Endothelial cell of umbilical vein (primary cell): Measurements from ENCODE around the gene MAPK1IP1L. TPM values are rescaled to one million over a fixed set of nuclear protein-coding genes. Genes with fewer than 3 reads are reported as not detected.
A peak's percentile ranks its signal among the peaks of the same experiment; 100 is the strongest.
"Not testable (repeated sequence)": the region's sequence is repeated elsewhere in the genome, so short reads cannot be mapped to it uniquely, and the experiment has no call there.

Source experiments
- BruUV-seq: library from RNA; stranded (reverse); fragments of 400-500 nt; replicated peaks from 2 replicates; lab custom pipeline; 2021; lab: Mats Ljungman, UMichigan
- CTCF ChIA-PET: fragments of 300-600, 350-600 bp; sonication (Branson Sonifier 250); formaldehyde crosslinking; loops from one replicate; lab custom pipeline; 2021; ENCODE audit warnings: antibody characterized with exemption, inconsistent platforms; lab: Charles Lee
- POLR2A ChIA-PET: fragments of 300-600, 350-600 bp; sonication (Branson Sonifier 250); formaldehyde crosslinking; loops from one replicate; lab custom pipeline; 2021; ENCODE audit warnings: antibody characterized with exemption, inconsistent platforms; lab: Charles Lee
- DNase-seq: peaks from one replicate; pipeline ENCODE4 v3.0.0-alpha.2; 2011; ENCODE audit warnings: low read depth, low spot score
- FAIRE-seq: peaks from 2 replicates; lab custom pipeline; 2011; peaks lifted over from hg19 to GRCh38; lab: Jason Lieb, UNC
- H2AFZ ChIP-seq: 2 replicates; pipeline ENCODE4 v1.6.0; 2012; ENCODE audit warnings: low read depth, low read length, control low read depth, inconsistent platforms
- H3K27ac ChIP-seq: 2 replicates; pipeline ENCODE4 v1.5.1; 2011; ENCODE audit warnings: low read depth, mild to moderate bottlenecking, control low read depth, low read length, moderate library complexity; ENCODE audit not compliant: insufficient read depth
- H3K27me3 ChIP-seq, 2 experiments: 2 replicates each; pipeline versions ENCODE4 v1.6.0 to v1.6.1; 2011; ENCODE audit warnings: low read length in 2 of 2, mixed read lengths in 1 of 2; ENCODE audit not compliant: control insufficient read depth in 2 of 2, insufficient read depth in 2 of 2
- H3K36me3 ChIP-seq, 2 experiments: 2 replicates in 1 of 2; 3 replicates in 1 of 2; pipeline ENCODE4 v1.5.1; 2011; ENCODE audit warnings: low read length in 2 of 2, mild to moderate bottlenecking in 1 of 2, moderate library complexity in 1 of 2; ENCODE audit not compliant: control insufficient read depth in 2 of 2, insufficient read depth in 2 of 2; ENCODE audit errors: extremely low read depth in 1 of 2
- H3K4me1 ChIP-seq: 3 replicates; pipeline ENCODE4 v1.5.1; 2011; ENCODE audit warnings: mild to moderate bottlenecking, low read length; ENCODE audit not compliant: control insufficient read depth, insufficient read depth; ENCODE audit errors: extremely low read depth
- H3K4me2 ChIP-seq: 2 replicates; pipeline ENCODE4 v1.6.1; 2011; ENCODE audit warnings: low read length, control low read depth, mixed read lengths; ENCODE audit not compliant: insufficient read depth
- H3K4me3 ChIP-seq, 3 experiments: fragments of 200-600 bp in 1 of 3; sonication (generic), shearing (Covaris generic) in 1 of 3; replicated peaks in 1 of 3; 2 replicates each; pipeline ENCODE4 v1.5.1; 2011 to 2016; ENCODE audit warnings: control low read depth in 3 of 3, low read length in 3 of 3, mild to moderate bottlenecking in 2 of 3, inconsistent platforms in 1 of 3, low read depth in 1 of 3, moderate library complexity in 1 of 3; ENCODE audit not compliant: insufficient read depth in 1 of 3
- H3K79me2 ChIP-seq: 2 replicates; pipeline ENCODE4 v1.6.0; 2012; ENCODE audit warnings: low read length, inconsistent platforms; ENCODE audit not compliant: control insufficient read depth, insufficient read depth
- H3K9ac ChIP-seq: replicated peaks from 2 replicates; pipeline ENCODE3; 2011; ENCODE audit warnings: low read length, control low read depth; ENCODE audit not compliant: insufficient read depth; ENCODE audit errors: extremely low read depth
- H3K9me1 ChIP-seq: replicated peaks from 3 replicates; pipeline ENCODE4 v1.6.0; 2011; ENCODE audit warnings: mild to moderate bottlenecking, low read length; ENCODE audit not compliant: control insufficient read depth, insufficient read depth; ENCODE audit errors: extremely low read depth
- H3K9me3 ChIP-seq: replicated peaks from 2 replicates; pipeline ENCODE4 v1.5.1; 2012; ENCODE audit warnings: low read length, inconsistent platforms; ENCODE audit not compliant: control insufficient read depth, insufficient read depth
- H4K20me1 ChIP-seq: replicated peaks from 2 replicates; pipeline ENCODE3; 2011; ENCODE audit warnings: mild to moderate bottlenecking, low read length; ENCODE audit not compliant: control insufficient read depth, insufficient read depth; ENCODE audit errors: extremely low read depth
- CTCF ChIP-seq, 2 donors: IDR thresholded peaks; 1 replicate in 1 of 2; 2 replicates in 1 of 2; pipeline ENCODE4 v1.5.1; 2011; ENCODE audit warnings: low read length in 2 of 2, mild to moderate bottlenecking in 2 of 2, moderate library complexity in 2 of 2, control low read depth in 1 of 2, inconsistent platforms in 1 of 2, low read depth in 1 of 2; ENCODE audit not compliant: insufficient read depth in 1 of 2; ENCODE audit errors: extremely low read depth in 1 of 2
- POLR2AphosphoS5 ChIP-seq: IDR thresholded peaks from 2 replicates; pipeline ENCODE4 v1.6.1; 2012; ENCODE audit warnings: low read depth, mild to moderate bottlenecking, control low read depth, low read length, moderate library complexity; ENCODE audit not compliant: insufficient read depth
- dilution Hi-C: fragments of 300-500 bp; cut with MboI; formaldehyde crosslinking; loops from one replicate; pipeline ENCODE4 v1.15.0; 2019; ENCODE audit warnings: low sequenced_read_pairs; ENCODE audit not compliant: extremely low pct_ligation_motif_present
- intact Hi-C: fragments of 100-400 bp; cut with micrococcal nuclease; formaldehyde crosslinking; loops from one replicate; pipeline ENCODE4 v1.10.0; 2022
- polyA plus RNA-seq, 4 experiments: library from polyadenylated mRNA; depleted of rRNA in 3 of 4; stranded (reverse) in 3 of 4; unstranded in 1 of 4; fragments of >200 nt; gene quantifications; 2 replicates each; pipeline versions ENCODE4 v1.2.1 to v1.2.3, GENCODE V29; 2011 to 2012; ENCODE audit warnings: missing spikeins in 1 of 4
- total RNA-seq: library from RNA; stranded (reverse); gene quantifications from 2 replicates; pipeline ENCODE4 v1.2.3, GENCODE V29; 2021

The MAPK1IP1L gene
- total and polyA plus RNA-seq, 2 donors (not counting 3 experiments of a cell fraction or from before 2014, with no cell fraction given) = 129 to 208 TPM

DNA sequence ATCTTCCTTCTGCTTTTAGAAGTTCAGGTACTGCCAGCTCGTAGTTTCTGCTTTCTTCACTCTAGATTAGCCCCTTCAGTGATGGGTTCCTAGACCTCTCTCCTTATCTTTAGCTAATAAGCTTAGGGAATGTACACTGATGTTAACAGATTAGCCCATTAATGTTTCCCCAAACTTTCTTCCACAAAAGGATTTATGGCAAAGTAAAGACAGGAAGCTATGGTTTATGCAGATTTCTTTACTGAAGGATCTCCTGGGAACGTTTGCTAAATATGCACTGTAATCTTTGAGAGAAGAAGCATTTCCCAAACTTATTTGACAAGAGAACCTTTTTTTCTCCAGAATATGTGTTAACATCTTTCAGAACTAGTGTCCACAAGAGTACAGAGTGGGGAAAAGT is 20.3 kb upstream of the MAPK1IP1L start:
- no peak overlapping the region for H3K27ac ChIP-seq
- H4K20me1 ChIP-seq = no peaks in the 10 kb centered on the region
- FAIRE-seq (no peak), DNase-seq (peak; percentile 14)
- ChIA-PET POLR2A (no interaction called here), CTCF (interaction anchor here (0.5 to 3.1 kb wide), 5 partner anchors 14 to 158 kb away, joined by 3 to 14 read pairs (median 5); partner anchors contain the start of gene MAPK1IP1L)
- H3K4me1 ChIP-seq = peaks cover 22% of the 10 kb centered on the region
- no peaks in the 10 kb centered on the region for H3K9me3 ChIP-seq
- H3K9ac ChIP-seq = no peak overlapping the region
- H3K79me2 ChIP-seq = peaks cover 69% of the 10 kb centered on the region
- no peak overlapping the region for H2AFZ ChIP-seq
- dilution Hi-C loops (no loop called here), intact Hi-C loops (loop anchor here (1.0 kb wide), 1 partner anchor 14 kb away; no protein-coding TSS in a partner anchor)
- H3K4me2 ChIP-seq = no peak overlapping the region
- H3K9me1 ChIP-seq = no peaks in the 10 kb centered on the region
- H3K27me3 ChIP-seq = no peaks in the 10 kb centered on the region
- BruUV-seq = no TSS peak
- TF ChIP-seq POLR2AphosphoS5 = no peak
- no peak for TF ChIP-seq CTCF (IDR thresholded peaks at IDR 0.05; ENCODE audit: extremely low read depth in 1 of 2, insufficient read depth in 1 of 2, low read depth in 1 of 2, low read length in 2 of 2)
- peaks cover 0 to 4% of the 10 kb centered on the region in 2 experiments for H3K36me3 ChIP-seq
- no peak overlapping the region for H3K4me3 ChIP-seq

DNA sequence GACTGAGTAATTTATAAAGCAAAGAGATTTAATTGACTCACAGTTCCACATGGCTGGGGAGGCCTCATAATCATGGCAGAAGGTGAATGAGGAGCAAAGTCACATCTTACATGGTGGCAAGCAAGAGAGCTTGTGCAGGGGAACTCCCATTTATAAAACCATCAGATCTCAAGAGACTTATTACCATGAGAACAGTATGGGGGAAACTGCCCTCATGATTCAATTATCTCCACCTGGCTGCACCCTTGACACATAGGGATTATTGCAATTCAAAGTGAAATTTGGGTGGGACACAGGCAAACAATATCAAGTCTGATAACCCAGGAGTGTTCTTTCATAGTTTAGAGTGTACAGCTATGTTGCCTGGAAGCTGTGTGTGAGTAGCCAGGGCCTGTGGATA is 13.5 kb upstream of the MAPK1IP1L start:
- H3K9ac ChIP-seq, H3K4me2 ChIP-seq, DNase-seq, dilution Hi-C loops, H4K20me1 ChIP-seq, H3K36me3 ChIP-seq, H3K27ac ChIP-seq, H3K9me1 ChIP-seq, BruUV-seq, H3K9me3 ChIP-seq, H3K27me3 ChIP-seq, FAIRE-seq, intact Hi-C loops, H2AFZ ChIP-seq, H3K4me1 ChIP-seq, H3K4me3 ChIP-seq: not testable (repeated sequence)
- ChIA-PET POLR2A (interaction anchor here (1.1 kb wide), 1 partner anchor 13 kb away, joined by 3 read pairs; the partner anchor contains the start of gene MAPK1IP1L), CTCF (interaction anchor here (1.3 to 2.2 kb wide), 2 partner anchors 8 to 13 kb away, joined by 3 to 9 read pairs; partner anchors contain the start of gene MAPK1IP1L)
- peaks cover 30% of the 10 kb centered on the region for H3K79me2 ChIP-seq
